Non-pigmented ciliary epithelial cell (primary cell): Measurements from ENCODE around the gene APLP2.
"Not testable (repeated sequence)": the region's sequence is repeated elsewhere in the genome, so short reads cannot be mapped to it uniquely, and the experiment has no call there.

Experiments used
- DNase-seq: peaks from one replicate; pipeline ENCODE4 v3.0.0-alpha.2; 2010; ENCODE audit warnings: low read depth

Gene APLP2

DNA sequence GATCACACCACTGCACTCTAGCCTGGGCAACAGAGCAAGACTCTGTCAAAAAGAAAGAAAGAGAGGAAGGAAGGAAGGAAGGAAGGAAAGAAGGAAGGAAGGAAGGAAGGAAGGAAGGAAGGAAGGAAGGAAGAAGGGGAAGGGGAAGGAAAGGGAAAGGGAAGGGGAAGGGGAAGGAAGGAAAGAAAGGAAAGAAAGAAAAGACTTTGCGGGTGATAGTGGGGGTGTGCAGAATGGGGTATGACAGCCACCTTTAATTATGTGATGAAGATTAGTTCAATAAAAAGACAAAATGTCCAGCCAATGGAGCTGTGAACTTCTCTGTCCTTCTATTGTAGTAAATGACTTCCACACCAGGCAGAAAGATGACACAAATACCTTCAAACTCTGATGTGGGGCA lies 8.7 kb upstream of the APLP2 start:
- no peak for DNase-seq

DNA sequence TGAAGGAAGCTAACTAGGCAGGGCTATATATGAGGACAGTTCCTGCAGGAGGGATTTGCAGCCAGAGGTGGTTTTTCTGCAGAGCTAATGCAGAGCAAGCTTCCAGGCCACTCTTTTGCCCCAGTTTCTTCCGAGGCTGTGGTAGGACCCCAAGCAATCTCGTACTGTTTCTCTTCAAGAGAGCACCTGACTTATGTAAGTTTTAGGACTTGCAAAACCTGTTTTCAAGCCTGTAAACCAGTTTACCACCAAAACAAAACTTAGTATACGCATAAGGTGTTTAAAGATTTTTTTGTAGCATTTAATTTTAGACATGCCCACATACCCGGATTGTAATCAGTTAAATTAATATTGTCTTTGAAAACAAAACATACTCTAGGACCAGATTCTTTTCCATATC lies 7.7 kb upstream of the APLP2 start:
- DNase-seq = no peak

DNA sequence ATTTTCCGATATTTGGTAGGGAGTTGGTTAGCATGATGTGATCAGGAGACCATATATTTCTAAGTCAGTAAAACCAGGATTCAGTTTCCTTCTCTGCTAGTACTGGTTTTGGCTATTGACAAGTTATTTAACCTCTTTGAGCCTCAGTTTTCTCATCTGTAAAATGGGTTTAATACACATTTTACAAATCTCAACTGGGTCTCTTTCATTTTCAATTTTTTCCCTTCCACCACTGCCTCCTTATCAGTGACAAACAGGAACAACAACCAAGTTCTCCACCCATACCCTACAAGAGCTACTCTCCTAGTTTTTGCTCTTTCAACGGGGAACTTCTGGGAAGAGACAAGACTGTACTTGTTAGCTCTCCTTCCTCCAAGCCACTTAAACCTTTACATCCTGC lies 6.2 kb upstream of the APLP2 start:
- DNase-seq = no peak

DNA sequence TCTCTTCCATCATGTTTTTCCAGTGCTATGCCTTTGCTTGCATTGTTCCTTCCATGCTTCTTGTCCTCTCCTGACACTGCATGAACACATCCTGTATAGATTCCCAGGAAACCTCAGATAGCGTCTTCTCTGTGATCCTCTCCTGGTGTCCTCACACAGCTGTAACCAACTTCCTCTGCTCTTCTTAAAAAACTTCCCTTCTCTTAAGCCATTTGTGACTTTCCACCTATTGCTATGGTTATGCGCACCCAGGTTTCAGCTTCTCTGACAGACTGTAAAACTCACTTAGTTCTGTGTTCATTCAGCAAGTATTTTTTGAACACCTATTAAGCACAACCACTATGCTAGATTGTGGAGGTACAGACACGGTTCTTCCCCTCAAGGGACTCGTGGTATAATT lies 5.1 kb upstream of the APLP2 start:
- no peak for DNase-seq

DNA sequence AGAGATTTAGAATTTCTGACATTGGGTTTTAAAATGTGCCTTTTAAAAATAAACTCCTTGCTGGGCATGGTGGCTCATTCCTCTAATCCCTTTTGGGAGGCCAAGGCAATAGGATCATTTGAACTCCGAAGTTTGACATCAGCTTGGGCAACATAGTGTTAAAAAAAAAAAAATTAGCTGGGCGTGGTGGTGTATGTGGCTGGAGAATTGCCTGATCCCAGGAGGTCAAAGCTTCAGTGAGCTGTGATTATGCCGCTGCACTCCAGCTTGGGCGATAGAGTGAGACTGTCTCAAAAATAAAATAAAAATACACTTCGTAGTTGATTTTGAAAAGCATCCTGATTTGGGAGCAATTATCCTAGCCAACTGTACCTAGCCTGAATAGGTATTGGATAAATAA lies 3.4 kb upstream of the APLP2 start:
- no peak for DNase-seq

DNA sequence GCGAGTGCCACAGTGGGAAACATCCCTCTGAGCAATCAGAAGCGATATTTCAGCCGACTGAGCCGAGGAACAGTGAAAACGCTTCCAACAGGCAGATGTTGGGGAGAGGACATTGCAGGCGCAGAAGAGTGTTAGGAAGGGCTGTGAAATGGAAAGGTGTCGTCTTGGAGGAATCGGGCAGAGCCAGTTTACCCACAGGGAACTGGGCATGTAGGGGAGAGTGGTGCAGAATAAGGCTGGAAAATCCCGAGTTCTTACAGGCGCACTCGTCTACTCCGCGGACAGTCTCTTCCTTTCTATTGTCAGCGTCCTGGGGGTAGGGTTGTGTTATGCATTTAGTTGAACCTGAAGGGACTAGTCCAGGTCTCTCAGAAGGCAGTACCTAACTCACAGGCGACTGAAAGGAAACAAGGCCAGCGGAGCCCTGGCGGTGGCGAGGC lies 1.1 kb upstream of the APLP2 start:
- no peak for DNase-seq

- no peak for DNase-seq
Measured at GRCh38 chr11:130068986-130069658, 572 bp upstream of the APLP2 start.

DNA sequence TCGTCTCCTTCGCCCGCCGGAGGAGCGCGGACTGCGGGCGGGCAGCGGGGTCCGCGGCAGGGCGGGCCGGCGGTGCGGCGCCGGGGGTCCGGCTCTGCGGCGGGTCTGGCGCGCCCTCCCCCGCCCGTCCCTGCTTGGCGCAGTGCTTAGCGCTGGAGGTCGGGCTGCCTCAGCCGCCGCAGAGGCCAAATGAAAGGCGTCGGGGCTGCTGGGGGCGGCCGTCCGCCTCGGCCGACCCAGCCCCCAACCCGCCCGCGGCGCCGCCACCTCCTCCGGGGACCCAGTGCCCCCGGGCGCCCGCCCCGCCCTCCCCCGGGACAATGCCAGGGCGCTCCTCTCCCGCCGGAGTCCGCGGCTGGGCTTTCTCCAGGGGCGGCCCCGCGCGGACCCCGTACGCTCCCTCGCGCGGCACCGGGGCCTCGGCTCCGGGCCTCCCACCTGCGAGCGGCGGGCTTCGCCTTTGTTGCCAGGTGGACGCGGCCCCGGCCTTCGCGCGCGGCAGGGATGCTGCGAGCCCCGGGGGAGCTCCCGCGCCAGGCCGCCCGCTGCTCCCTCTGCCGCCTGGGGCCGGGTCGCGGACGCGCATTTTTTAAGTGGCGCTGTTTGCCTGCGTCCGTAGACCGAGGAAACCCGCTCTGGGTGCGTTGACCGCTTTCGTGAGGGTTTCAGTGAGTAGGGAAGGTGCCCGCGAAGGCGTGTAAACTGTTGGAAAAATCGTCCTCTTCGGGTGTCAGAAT lies 583 bp downstream of the APLP2 start:
- no peak for DNase-seq

DNA sequence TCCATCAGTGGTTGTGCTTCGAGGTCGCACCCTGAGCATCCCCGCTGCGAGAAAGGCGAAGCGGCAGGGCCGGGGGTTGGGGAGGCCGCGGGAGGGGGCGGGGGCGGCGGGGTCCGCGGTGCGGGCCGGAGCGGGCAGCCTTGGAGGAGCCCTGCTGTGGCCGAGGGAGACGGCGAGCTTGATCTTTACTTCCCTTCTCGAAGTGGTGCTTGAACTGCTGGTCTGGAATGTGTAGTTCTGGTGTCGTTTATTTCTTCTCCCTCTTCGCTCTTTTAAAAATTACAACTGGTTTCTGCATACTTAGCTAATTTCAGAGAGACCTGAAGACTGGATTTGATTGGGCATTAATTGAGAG lies 1.1 kb downstream of the APLP2 start:
- DNase-seq = no peak

- DNase-seq = no peak
Measured at GRCh38 chr11:130071211-130071712, 1.6 kb downstream of the APLP2 start.

DNA sequence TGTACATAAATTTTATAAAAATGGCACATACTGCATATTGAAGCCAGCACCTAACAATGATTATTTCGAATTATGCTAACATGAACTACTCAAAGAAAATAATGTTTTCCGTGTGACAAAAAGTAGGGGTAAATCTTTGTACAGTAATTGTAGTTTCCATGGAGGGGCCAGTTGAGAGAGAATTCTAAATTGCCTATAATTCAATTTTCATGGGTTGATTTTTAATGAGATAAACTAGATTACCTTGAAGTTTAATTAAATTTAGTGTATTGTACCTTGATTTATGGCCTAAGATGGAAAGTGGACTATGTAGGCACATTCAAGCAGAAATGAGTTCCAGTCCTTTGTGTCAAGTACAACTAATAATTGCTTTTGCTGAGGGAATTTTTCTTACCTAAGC lies 5.0 kb downstream of the APLP2 start:
- no peak for DNase-seq

GRCh38 chr11:130076778-130077481 lies 7.2 kb downstream of the APLP2 start:
- no peak for DNase-seq

DNA sequence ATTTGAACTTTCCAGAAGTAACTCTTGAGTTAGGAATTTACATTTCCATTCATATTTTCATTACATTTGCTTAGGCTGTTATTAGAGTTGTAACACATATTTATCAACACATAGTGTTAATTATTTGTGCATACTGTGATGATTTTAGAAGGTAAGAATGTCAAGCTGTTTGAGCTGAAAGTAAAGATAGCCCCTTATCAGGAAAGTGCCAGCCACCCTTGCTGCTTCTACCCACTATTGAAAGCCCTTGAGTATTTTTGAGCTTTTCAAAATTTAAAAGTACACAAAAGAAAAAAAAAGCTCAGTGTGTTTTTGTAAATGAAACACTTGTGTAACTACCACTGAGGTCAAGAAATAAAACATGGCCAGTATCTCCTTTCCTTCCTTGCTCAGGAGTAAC lies 8.0 kb downstream of the APLP2 start:
- no peak for DNase-seq

DNA sequence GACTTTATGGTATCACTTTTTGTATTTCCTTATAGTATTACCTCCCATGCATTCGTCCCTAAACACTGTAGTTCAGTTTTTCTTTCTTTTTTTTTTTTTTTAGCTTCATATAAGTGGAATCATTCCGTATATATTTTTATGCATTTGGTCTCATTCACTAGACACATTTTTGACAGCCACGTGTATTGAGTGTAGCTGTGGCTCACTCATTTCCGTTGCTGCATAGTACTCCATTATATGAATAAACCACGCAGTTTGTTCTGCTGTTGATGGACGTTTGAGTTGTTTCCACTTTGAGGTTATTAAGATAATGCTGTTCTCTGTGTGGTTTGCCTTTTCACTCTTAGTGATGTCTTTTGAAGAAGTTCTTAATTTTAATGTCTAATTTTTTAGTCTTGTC lies 8.4 kb downstream of the APLP2 start:
- DNase-seq = no peak

GRCh38 chr11:130085671-130086290 lies 16.1 kb downstream of the APLP2 start:
- DNase-seq = no peak

DNA sequence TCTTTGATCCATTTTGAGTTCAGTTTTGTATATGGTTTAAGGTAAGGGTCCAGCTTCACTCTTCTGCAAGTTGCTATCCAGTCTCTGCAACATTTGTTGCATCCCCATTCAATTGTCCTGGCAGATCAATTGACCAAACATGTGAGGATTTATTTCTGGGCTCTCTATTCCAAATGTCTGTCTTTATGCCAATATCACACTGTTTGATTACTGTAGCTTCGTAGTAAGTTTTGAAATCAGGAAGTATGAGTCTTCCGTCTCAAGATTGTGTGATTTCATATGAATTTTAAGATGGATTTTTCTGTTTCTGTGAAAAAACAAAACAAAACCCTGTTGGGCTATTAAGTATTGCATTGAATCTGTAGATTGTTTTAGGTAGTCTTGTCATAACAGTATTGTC lies 17.0 kb downstream of the APLP2 start:
- no peak for DNase-seq

DNA sequence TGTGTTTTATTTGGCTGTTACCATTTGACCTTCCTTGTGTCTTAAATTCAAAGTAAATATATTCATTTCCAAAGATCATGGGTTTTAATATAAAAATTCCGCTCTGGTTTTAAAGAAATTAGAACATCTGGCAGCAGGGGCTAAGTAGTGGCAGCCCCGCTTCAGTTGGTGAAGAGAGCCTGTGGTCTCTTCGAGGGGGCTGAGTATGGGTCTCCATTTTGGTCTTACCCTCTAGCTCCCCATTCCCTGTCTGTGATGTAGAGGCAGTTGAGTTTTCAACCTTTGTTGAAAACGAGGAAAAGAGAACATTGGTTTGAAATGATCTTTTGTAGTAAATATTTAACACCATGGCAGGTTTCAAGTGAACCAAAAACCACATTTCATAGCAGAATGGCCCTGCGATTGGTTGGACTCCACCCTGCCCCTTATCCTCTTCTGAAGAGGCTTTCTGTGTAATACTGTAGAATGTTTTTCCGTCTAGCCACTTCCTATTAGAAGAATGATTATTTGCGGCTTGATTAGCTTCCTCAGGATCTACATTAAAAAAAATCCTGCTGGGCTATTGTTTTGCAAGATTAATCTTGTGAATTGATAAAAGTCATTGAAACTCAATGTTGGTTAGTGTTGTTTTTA lies 17.7 kb downstream of the APLP2 start:
- no peak for DNase-seq

- DNase-seq = no peak
Measured at GRCh38 chr11:130088217-130088616, 18.5 kb downstream of the APLP2 start.

DNA sequence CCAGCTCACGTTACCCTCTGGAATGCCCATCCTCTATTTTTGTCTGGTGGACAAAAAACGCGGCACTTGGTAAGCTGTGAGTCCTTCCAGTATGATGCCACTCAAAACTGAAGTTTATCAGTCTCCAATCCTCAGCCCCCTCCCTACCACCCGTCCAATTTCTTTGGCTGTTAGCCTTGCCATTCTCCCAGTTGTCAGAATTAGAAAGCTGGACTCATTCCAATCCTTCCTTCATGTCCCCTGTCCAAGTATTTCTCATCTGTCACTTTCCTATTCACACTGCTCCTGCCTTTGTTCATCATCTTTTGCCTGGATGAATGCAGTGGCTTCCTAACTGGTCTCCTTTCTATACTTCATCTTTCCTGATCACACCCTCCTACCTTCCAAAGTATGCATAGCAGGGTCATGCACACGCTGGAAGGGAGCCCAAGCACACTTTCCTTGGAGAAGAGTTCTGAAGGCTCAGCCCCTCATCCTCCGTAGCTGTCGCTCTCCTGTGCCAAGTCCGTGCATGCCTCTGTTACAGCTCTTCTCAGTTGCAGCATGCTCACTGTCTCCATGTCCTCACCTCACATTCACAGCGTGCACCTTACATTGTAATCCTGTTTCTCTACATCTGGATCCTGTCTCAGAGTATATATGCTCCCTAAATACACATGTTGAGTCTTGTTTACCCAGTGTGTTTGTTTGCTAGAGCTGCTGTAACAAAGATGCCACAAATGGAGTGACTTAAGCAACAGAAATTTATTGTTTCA lies 19.4 kb downstream of the APLP2 start:
- no peak for DNase-seq

- no peak for DNase-seq
Measured at GRCh38 chr11:130089674-130090073, 20.0 kb downstream of the APLP2 start.

- DNase-seq = not testable (repeated sequence)
Measured at GRCh38 chr11:130090517-130090916, 20.8 kb downstream of the APLP2 start.
